Mammary epithelial cell (primary cell): ENCODE data around the gene RNF224.

Experiments used
- CTCF ChIP-seq, 2 donors: IDR thresholded peaks in 1 of 2; conservative IDR thresholded peaks in 1 of 2; 2 replicates each; pipeline ENCODE4 v1.5.1; 2011 to 2012; ENCODE audit warnings: inconsistent platforms in 2 of 2, low read length in 2 of 2, mild to moderate bottlenecking in 2 of 2, control low read depth in 1 of 2, low read depth in 1 of 2; ENCODE audit not compliant: insufficient read depth in 1 of 2; ENCODE audit errors: extremely low read depth in 1 of 2
- EZH2 ChIP-seq: IDR thresholded peaks from 2 replicates; pipeline ENCODE4 v1.6.1; 2012; ENCODE audit warnings: low read length, inconsistent platforms, borderline replicate concordance

- TF ChIP-seq EZH2 (no peak), CTCF (conservative IDR thresholded peaks at IDR 0.05 in 1 of 2, IDR thresholded peaks at IDR 0.05 in 1 of 2; ENCODE audit: extremely low read depth in 1 of 2, insufficient read depth in 1 of 2, low read depth in 1 of 2, low read length in 2 of 2) (no peak)
Observed at GRCh38 chr9:137269231-137269772, 42.0 kb downstream of the RNF224 start.
